GM08714 (cell line): ENCODE measurements around the gene SLC43A2.
"Not testable (repeated sequence)": the region's sequence is repeated elsewhere in the genome, so short reads cannot be mapped to it uniquely, and the experiment has no call there.

Experiments used
- H3K4me3 ChIP-seq: fragments of 200-500 bp; sonication (Bioruptor generic); 2 replicates; pipeline ENCODE4 v1.5.1; 2014; ENCODE audit warnings: mild to moderate bottlenecking, low read length, inconsistent platforms
- ZNF274 ChIP-seq: IDR thresholded peaks from 2 replicates; pipeline ENCODE4 v1.6.1; 2012; ENCODE audit warnings: mild to moderate bottlenecking, low read depth, low read length

The SLC43A2 gene

GRCh38 chr17:1627982-1628855, at the start of gene SLC43A2:
TSS of gene SLC43A2 (minus strand) at chr17:1628834. CDS start at chr17:1627874, 960 bp downstream.
- peak within 1 kb of the TSS; percentile 72 for H3K4me3 ChIP-seq
- TF ChIP-seq ZNF274: no peak

GRCh38 chr17:1676401-1676800, 47.8 kb upstream of the SLC43A2 start:
- H3K4me3 ChIP-seq: no peak overlapping the region
- no peak for TF ChIP-seq ZNF274

- TF ChIP-seq ZNF274: no peak
- H3K4me3 ChIP-seq: no peak overlapping the region
Observed at GRCh38 chr17:1673041-1673785, 44.6 kb upstream of the SLC43A2 start.

- H3K4me3 ChIP-seq: not testable (repeated sequence)
Observed at GRCh38 chr17:1663934-1664333, 35.3 kb upstream of the SLC43A2 start.

- no peak overlapping the region for H3K4me3 ChIP-seq
- no peak for TF ChIP-seq ZNF274
Observed at GRCh38 chr17:1661045-1661444, 32.4 kb upstream of the SLC43A2 start.

- TF ChIP-seq ZNF274: no peak
Observed at GRCh38 chr17:1658100-1658499, 29.5 kb upstream of the SLC43A2 start.

GRCh38 chr17:1653735-1654134, 25.1 kb upstream of the SLC43A2 start:
- no peak for TF ChIP-seq ZNF274
- H3K4me3 ChIP-seq: no peak overlapping the region

More at GRCh38 chr17:1658100-1658499, 29.5 kb upstream of the SLC43A2 start:
- H3K4me3 ChIP-seq: no peak overlapping the region

- H3K4me3 ChIP-seq: not testable (repeated sequence)
Observed at GRCh38 chr17:1652794-1653193, 24.2 kb upstream of the SLC43A2 start.

- H3K4me3 ChIP-seq: no peak overlapping the region
- no peak for TF ChIP-seq ZNF274
Observed at GRCh38 chr17:1651559-1651844, 22.9 kb upstream of the SLC43A2 start.

- no peak overlapping the region for H3K4me3 ChIP-seq
- TF ChIP-seq ZNF274: no peak
Observed at GRCh38 chr17:1650731-1651558, 22.3 kb upstream of the SLC43A2 start.

GRCh38 chr17:1649844-1650501, 21.3 kb upstream of the SLC43A2 start, which contains the start of gene RILP:
TSS of gene RILP (minus strand) at chr17:1649866. CDS start at chr17:1649804, 62 bp downstream.
- H3K4me3 ChIP-seq: peak within 1 kb of the TSS; percentile 55; the same call in 1 of the 2 replicates
- TF ChIP-seq ZNF274: no peak

- H3K4me3 ChIP-seq: peak overlapping the region; percentile 55; the same call in 1 of the 2 replicates
- no peak for TF ChIP-seq ZNF274
Observed at GRCh38 chr17:1648963-1649843, 20.6 kb upstream of the SLC43A2 start.

- peak overlapping the region; percentile 23; the same call in 1 of the 2 replicates for H3K4me3 ChIP-seq
- no peak for TF ChIP-seq ZNF274
Observed at GRCh38 chr17:1648173-1648962, 19.7 kb upstream of the SLC43A2 start.
